ENCODE measurements around the gene CDCA7L. TPM values are rescaled to one million over a fixed set of nuclear protein-coding genes. Genes with fewer than 3 reads are reported as not detected.

The CDCA7L gene
- total and polyA plus RNA-seq, 4 donors = 2.2 to 22.6 (median 5.4) TPM

GRCh38 chr7:21972397-21972784, 26.7 kb upstream of the CDCA7L start:
- Histone ChIP-seq H3K9ac (ENCODE audit: low read depth in 1 of 2, low read length in 2 of 2) (no peak overlapping the region), H3K4me3 (ENCODE audit: low read depth in 1 of 3, low read length in 3 of 3) (no peak overlapping the region), H3K36me3 (ENCODE audit: control insufficient read depth in 4 of 4, insufficient read depth in 3 of 4, low read depth in 1 of 4, low read length in 3 of 4) (no peaks in the 10 kb centered on the region), H3K27ac (ENCODE audit: low read depth in 1 of 2, low read length in 2 of 2) (no peak overlapping the region), H3K27me3 (ENCODE audit: control insufficient read depth in 4 of 4, insufficient read depth in 4 of 4, low read length in 3 of 4) (no peaks in the 10 kb centered on the region), H3K4me1 (ENCODE audit: control insufficient read depth in 4 of 4, insufficient read depth in 4 of 4, low read length in 3 of 4) (no peaks in the 10 kb centered on the region), H3K9me3 (ENCODE audit: control insufficient read depth in 4 of 4, low read length in 3 of 4) (peaks cover 0 to 3% (median 0%) of the 10 kb centered on the region in 4 donors)
- DNase-seq (ENCODE audit: low spot score) = no peak
- WGBS = 79% methylated on average over 5 of the region's 5 CpGs
- TF ChIP-seq CTCF (IDR thresholded peaks at IDR 0.05; ENCODE audit: low read depth, low read length, missing input control) (no peak), YY1 (IDR thresholded peaks at IDR 0.05) (no peak), RAD21 (IDR thresholded peaks at IDR 0.05) (no peak), HNF4A (conservative IDR thresholded peaks at IDR 0.05) (no peak), GABPA (IDR thresholded peaks at IDR 0.05 in 1 of 2, conservative IDR thresholded peaks at IDR 0.05 in 1 of 2) (no peak), HNF4G (IDR thresholded peaks at IDR 0.05) (no peak), TAF1 (conservative IDR thresholded peaks at IDR 0.05) (no peak), FOXA1 (IDR thresholded peaks at IDR 0.05) (no peak), EGR1 (IDR thresholded peaks at IDR 0.05; ENCODE audit: low read depth in 2 of 2) (no peak), ATF3 (IDR thresholded peaks at IDR 0.05) (no peak), REST (IDR thresholded peaks at IDR 0.05) (no peak)

- H3K4me1 ChIP-seq (ENCODE audit: control insufficient read depth in 4 of 4, insufficient read depth in 4 of 4, low read length in 3 of 4) = no peaks in the 10 kb centered on the region
- TF ChIP-seq RAD21 (IDR thresholded peaks at IDR 0.05) (no peak), GABPA (IDR thresholded peaks at IDR 0.05 in 1 of 2, conservative IDR thresholded peaks at IDR 0.05 in 1 of 2) (no peak), YY1 (IDR thresholded peaks at IDR 0.05) (no peak), EGR1 (IDR thresholded peaks at IDR 0.05; ENCODE audit: low read depth in 2 of 2) (no peak), JUND (IDR thresholded peaks at IDR 0.05) (no peak), TAF1 (conservative IDR thresholded peaks at IDR 0.05) (no peak), ATF3 (IDR thresholded peaks at IDR 0.05) (no peak), NR2F2 (IDR thresholded peaks at IDR 0.05) (no peak), RXRA (IDR thresholded peaks at IDR 0.05) (no peak), SP1 (IDR thresholded peaks at IDR 0.05) (no peak), HNF4A (conservative IDR thresholded peaks at IDR 0.05) (no peak), REST (IDR thresholded peaks at IDR 0.05) (no peak)
- WGBS = 93% methylated on average over 6 of the region's 6 CpGs
Observed at GRCh38 chr7:21971780-21972396, 26.2 kb upstream of the CDCA7L start.

More at GRCh38 chr7:21971780-21972396, 26.2 kb upstream of the CDCA7L start:
- no peak for DNase-seq (ENCODE audit: low spot score)
- Histone ChIP-seq H3K9me3 (ENCODE audit: control insufficient read depth in 4 of 4, low read length in 3 of 4) (peaks cover 0 to 3% (median 0%) of the 10 kb centered on the region in 4 donors), H3K27me3 (ENCODE audit: control insufficient read depth in 4 of 4, insufficient read depth in 4 of 4, low read length in 3 of 4) (no peaks in the 10 kb centered on the region), H3K27ac (ENCODE audit: low read depth in 1 of 2, low read length in 2 of 2) (no peak overlapping the region), H3K9ac (ENCODE audit: low read depth in 1 of 2, low read length in 2 of 2) (no peak overlapping the region), H3K36me3 (ENCODE audit: control insufficient read depth in 4 of 4, insufficient read depth in 3 of 4, low read depth in 1 of 4, low read length in 3 of 4) (no peaks in the 10 kb centered on the region), H3K4me3 (ENCODE audit: low read depth in 1 of 3, low read length in 3 of 3) (no peak overlapping the region)

All from liver (tissue), 9 donors.